ENCODE results near the gene SLC22A23. TPM values are rescaled to one million over a fixed set of nuclear protein-coding genes. Genes with fewer than 3 reads are reported as not detected.

The SLC22A23 gene
- total and polyA plus RNA-seq, 7 donors: 8.1 to 18.7 (median 12.0) TPM

GRCh38 chr6:3314621-3315467 is 142.0 kb downstream of the SLC22A23 start:
- Histone ChIP-seq H3K9me3 (no peaks in the 10 kb centered on the region), H3K27me3 (no peaks in the 10 kb centered on the region), H3K36me3 (no peaks in the 10 kb centered on the region), H3K27ac (no peak overlapping the region), H3K4me1 (peaks cover 0 to 6% (median 0%) of the 10 kb centered on the region in 4 donors), H3K4me3 (no peak overlapping the region)
- intact Hi-C loops (cut with DNase I): no loop called here
- peak; percentile 22 for DNase-seq
- TF ChIP-seq CTCF (IDR thresholded peaks at IDR 0.05) (no peak), EP300 (IDR thresholded peaks at IDR 0.05) (no peak), POLR2AphosphoS5 (IDR thresholded peaks at IDR 0.05) (no peak)
- 90 to 92% methylated on average over 20 of the region's 20 CpGs for WGBS, 2 donors

DNA sequence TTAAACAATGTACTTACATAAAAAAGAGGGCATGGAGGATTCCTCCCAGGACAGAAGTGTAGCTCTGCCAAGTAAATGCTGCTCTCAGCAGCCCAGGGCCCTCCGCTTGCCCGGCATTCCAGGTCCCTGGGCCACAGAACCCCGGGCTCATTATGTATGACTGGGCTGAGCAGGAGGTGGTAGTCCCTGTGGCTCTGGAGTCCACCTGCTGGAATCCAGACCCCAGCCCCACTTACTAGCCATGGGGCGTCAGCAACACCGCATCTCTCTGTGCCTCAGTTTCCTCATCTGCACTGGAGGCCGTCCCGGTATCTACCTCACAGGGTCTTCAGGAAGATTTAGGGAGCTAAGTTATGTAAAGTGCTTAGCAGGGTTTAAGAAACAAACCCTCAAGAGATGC is 142.7 kb downstream of the SLC22A23 start:
- Histone ChIP-seq H3K4me1 (peaks cover 0 to 6% (median 0%) of the 10 kb centered on the region in 4 donors), H3K36me3 (no peaks in the 10 kb centered on the region), H3K9me3 (no peaks in the 10 kb centered on the region), H3K27me3 (no peaks in the 10 kb centered on the region), H3K27ac (no peak overlapping the region), H3K4me3 (no peak overlapping the region)
- WGBS, 2 donors: 91 to 98% methylated on average over 7 of the region's 7 CpGs
- intact Hi-C loops (cut with DNase I): no loop called here
- peak; percentile 33 for DNase-seq
- TF ChIP-seq POLR2A (IDR thresholded peaks at IDR 0.05): no peak
- no peak for TF ChIP-seq EP300 (IDR thresholded peaks at IDR 0.05)
- TF ChIP-seq CTCF (IDR thresholded peaks at IDR 0.05): no peak
- TF ChIP-seq POLR2AphosphoS5 (IDR thresholded peaks at IDR 0.05): no peak

- peak; percentile 66 for DNase-seq
- WGBS, 2 donors: 83 to 88% methylated on average over 11 of the region's 11 CpGs
- no peaks in the 10 kb centered on the region for H3K9me3 ChIP-seq
Observed at GRCh38 chr6:3312604-3313231, 144.1 kb downstream of the SLC22A23 start.

GRCh38 chr6:3311826-3312225 is 145.0 kb downstream of the SLC22A23 start:
- H3K4me3 ChIP-seq: no peak overlapping the region
- peak; percentile 7 for DNase-seq
- H3K27me3 ChIP-seq: no peaks in the 10 kb centered on the region
- 95 to 97% methylated on average over 6 of the region's 6 CpGs for WGBS, 2 donors
- peaks cover 0 to 5% (median 0%) of the 10 kb centered on the region in 4 donors for H3K36me3 ChIP-seq
- peaks cover 0 to 6% (median 0%) of the 10 kb centered on the region in 4 donors for H3K4me1 ChIP-seq
- TF ChIP-seq POLR2AphosphoS5 (IDR thresholded peaks at IDR 0.05): no peak
- TF ChIP-seq EP300 (IDR thresholded peaks at IDR 0.05): no peak
- no peak for TF ChIP-seq POLR2A (IDR thresholded peaks at IDR 0.05)
- no peak for TF ChIP-seq CTCF (IDR thresholded peaks at IDR 0.05)
- H3K27ac ChIP-seq: no peak overlapping the region
- intact Hi-C loops (cut with DNase I): no loop called here
- no peaks in the 10 kb centered on the region for H3K9me3 ChIP-seq

More at GRCh38 chr6:3312604-3313231, 144.1 kb downstream of the SLC22A23 start:
- TF ChIP-seq CTCF (IDR thresholded peaks at IDR 0.05): no peak
- TF ChIP-seq POLR2A (IDR thresholded peaks at IDR 0.05): no peak
- TF ChIP-seq EP300 (IDR thresholded peaks at IDR 0.05): no peak
- no peak for TF ChIP-seq POLR2AphosphoS5 (IDR thresholded peaks at IDR 0.05)
- Histone ChIP-seq H3K36me3 (no peaks in the 10 kb centered on the region), H3K27ac (no peak overlapping the region), H3K27me3 (no peaks in the 10 kb centered on the region), H3K4me1 (peaks cover 0 to 6% (median 0%) of the 10 kb centered on the region in 4 donors), H3K4me3 (no peak overlapping the region)
- intact Hi-C loops (cut with DNase I): no loop called here

All from sigmoid colon (tissue), 7 donors.